Gastroesophageal sphincter (tissue), 3 donors: ENCODE data around the gene ZNF37A.

Source experiments
- CTCF ChIP-seq, 4 experiments: fragments of 200-600 bp in 2 of 4; fragments of 450-650 bp in 2 of 4; sonication (generic) in 1 of 4; IDR thresholded peaks; one replicate each; pipeline ENCODE4 v1.5.1; 2017 to 2019; ENCODE audit warnings: antibody characterized with exemption in 4 of 4, mild to moderate bottlenecking in 2 of 4, moderate library complexity in 2 of 4
- POLR2A ChIP-seq, 2 donors: fragments of 450-650 bp; IDR thresholded peaks; one replicate each; pipeline ENCODE4 v1.6.1; 2017; ENCODE audit warnings: antibody characterized with exemption in 2 of 2, mild to moderate bottlenecking in 2 of 2, moderate library complexity in 1 of 2

GRCh38 chr10:38047666-38048065, 46.5 kb upstream of the ZNF37A start:
- TF ChIP-seq CTCF (IDR thresholded peaks at IDR 0.05) (no peak), POLR2A (IDR thresholded peaks at IDR 0.05) (no peak)
